ENCODE measurements around the gene LMAN2.

DNA sequence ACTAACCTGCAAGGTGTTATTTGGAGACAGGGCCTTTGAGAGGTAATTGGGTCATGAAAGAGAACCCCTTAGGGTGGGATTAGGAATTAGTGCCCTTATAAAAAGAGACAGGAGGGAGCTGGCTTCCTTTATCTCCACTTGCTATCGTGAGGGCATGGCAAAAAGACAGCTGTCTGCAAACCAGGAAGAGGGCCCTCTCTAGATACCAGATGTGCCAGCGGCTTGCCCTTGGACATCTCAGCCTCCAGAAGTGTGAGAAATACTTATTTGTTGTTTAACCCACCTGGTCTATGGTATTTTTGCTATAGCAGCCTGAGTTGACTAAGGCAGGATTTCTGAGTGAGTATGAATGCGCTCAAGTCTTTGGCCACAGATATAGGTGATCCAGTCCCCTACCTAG is 5.3 kb upstream of the LMAN2 start:
- TF ChIP-seq RAD21 (IDR thresholded peaks at IDR 0.05; ENCODE audit: low read depth) (no peak), EZH2 (IDR thresholded peaks at IDR 0.05) (no peak)
